A549 treated with CORT108297 at 1 μM for 4 hours (cell line): ENCODE results near the gene PSMD13. TPM values are rescaled to one million over a fixed set of nuclear protein-coding genes. Genes with fewer than 3 reads are reported as not detected.

Experiments used
- total RNA-seq: library from RNA; stranded (reverse); fragments of 200-300 nt; extraction: Qiagen RNA extraction; gene quantifications from 5 replicates; pipeline ENCODE4 v1.2.3, GENCODE V29; 2022

Gene PSMD13
- 168 to 196 TPM (median 173 TPM) in 5 replicates for total RNA-seq

DNA sequence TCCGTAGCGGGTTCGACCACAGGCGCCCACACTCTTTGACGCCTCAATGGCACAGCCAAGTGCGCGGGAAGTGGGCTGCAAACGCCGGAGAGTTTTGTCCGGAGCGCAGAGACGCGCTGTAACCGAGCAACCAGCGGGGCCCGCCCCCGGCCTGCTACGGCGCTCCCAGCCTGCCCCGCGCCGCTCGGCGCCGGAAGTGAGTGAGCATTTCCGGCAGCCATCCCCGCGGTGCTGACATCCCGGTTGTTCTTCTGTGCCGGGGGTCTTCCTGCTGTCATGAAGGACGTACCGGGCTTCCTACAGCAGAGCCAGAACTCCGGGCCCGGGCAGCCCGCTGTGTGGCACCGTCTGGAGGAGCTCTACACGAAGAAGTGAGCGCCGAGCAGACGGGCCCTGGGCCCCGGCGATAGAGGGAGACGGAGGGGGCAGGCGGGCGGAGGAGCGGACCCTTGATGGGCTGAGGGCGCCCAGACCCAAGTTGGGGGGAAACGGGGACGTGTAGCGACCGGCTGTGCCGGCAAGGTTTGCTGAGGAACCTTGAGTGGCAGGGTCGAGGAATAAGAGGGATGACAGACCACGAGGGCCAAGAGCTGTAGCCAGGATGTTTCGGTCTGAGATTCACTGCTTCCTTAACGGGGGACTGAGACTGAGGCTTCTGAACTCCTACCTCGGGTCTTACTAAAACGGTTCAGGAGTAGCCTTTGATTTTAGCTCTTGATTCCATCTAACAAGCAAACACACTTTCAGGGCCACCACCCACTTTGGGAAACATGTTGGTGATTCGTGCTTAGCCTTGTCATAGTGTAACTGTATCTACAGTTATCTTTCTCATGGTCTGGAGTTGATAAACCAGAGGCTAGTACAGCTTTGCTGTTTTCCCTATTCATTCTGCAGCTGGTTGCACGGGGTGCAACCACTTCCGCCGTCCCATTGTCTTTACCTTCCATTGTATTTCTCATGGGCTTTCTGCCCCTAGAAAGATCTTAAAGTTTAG is at the start of gene PSMD13:
Gene PSMD13, plus strand, starts transcription at position 203 of the 994 bp plus-strand sequence. Its CDS starts 74 bp downstream, at position 277.

DNA sequence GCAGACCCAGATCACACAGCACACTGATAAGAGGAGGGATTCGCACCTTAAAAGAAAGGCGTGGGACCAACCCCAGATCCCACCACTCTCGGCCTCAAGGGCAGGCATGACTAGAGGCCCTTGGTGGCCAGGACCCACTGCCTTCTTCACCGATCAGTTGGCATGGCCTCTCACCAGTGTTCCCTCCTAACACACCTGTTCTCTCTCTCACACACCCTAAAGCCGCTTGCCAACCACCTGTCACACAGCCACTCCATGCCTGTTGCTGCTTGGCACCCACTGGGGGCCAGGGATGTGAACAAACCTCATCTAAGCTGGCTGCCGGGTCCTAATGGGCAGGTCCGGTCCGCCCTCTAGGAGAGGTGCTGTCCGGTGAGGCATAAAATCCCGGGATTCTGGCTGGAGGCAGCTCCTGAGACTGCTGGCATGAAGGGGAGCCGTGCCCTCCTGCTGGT is 44.1 kb upstream of the PSMD13 start, which contains the start of gene SCGB1C1:
Gene SCGB1C1, plus strand, starts transcription at position 405 of the 455 bp plus-strand sequence. Its CDS starts 22 bp downstream, at position 427.

DNA sequence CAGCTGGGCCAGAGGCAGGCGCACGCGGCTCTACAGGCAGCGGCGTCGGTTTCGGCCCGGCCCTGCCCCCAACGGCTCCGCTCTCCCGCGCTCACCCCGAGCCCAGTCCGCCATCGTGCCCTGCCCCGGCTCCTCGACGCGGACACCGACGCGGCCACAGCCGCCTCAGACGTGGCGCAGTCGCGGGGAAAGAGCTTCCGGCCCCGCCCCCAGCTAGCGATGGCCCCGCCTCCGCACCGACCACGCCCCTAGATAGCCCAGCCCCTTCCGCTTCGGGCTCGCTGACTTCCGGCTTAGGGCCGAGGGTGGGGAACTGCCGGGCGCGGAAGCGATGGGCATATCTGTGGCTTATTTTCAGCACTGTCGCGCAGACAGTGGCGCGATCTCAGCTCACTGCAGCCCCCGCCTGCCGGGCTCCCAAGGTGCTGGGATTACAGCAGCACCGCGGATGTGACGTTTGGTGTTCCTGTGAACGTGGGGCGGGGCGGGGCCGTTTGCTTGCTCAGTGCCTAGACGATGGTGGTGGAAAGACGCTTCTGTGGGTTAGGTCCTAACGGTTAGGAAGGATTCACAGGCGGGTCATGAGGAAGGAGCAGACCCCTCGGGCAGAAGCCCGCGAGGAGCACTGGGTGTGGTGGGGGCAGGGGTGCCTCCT is 29.4 kb upstream of the PSMD13 start, which contains the start of the genes BET1L and RIC8A:
Gene BET1L, minus strand, starts transcription at position 192 of the 655 bp plus-strand sequence. Its CDS starts 78 bp downstream, at position 114.
Gene RIC8A, plus strand, starts transcription at position 501 of the 655 bp plus-strand sequence. CDS start 1,147 bp downstream, outside the sequence.

DNA sequence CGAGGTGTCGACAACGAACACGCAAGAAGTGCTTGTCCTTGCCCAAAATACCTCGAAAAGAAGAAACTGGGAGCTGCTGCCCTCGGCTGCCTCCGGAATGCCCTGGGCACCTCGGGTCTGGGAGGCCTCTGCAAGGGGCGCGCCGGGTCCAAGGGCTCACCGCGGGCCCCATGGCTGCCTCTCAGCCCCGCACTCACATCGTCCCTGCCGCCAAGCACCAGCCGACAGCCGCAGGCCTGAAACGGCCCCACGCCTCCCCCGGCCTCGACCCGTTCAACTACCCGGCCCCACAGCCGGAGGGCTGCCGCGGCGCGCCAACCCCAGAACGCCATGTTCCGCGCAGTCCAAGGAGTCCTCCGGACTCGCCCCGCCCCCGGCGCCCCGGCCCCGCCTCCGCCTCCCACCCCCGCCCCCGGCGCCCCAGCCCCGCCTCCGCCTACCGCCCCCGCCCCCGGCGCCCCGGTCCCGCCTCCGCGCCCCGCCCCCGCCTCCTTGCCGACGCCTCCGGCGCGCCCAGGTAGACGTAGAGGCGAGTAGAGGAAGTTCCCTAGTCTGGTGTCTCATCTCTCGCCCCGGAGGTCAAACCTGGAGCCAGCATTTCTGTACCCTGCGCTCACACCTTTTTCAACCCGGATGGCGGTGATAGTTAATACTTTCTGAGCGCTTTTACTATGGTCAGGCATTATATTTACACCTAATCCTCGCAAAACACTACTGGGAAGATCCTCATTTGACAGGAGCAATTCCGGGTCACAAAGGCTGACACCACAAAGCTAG is 591 bp upstream of the PSMD13 start, which contains the start of gene SIRT3:
Gene SIRT3, minus strand, starts transcription at position 346 of the 777 bp plus-strand sequence. Its CDS starts 14 bp downstream, at position 332.

DNA sequence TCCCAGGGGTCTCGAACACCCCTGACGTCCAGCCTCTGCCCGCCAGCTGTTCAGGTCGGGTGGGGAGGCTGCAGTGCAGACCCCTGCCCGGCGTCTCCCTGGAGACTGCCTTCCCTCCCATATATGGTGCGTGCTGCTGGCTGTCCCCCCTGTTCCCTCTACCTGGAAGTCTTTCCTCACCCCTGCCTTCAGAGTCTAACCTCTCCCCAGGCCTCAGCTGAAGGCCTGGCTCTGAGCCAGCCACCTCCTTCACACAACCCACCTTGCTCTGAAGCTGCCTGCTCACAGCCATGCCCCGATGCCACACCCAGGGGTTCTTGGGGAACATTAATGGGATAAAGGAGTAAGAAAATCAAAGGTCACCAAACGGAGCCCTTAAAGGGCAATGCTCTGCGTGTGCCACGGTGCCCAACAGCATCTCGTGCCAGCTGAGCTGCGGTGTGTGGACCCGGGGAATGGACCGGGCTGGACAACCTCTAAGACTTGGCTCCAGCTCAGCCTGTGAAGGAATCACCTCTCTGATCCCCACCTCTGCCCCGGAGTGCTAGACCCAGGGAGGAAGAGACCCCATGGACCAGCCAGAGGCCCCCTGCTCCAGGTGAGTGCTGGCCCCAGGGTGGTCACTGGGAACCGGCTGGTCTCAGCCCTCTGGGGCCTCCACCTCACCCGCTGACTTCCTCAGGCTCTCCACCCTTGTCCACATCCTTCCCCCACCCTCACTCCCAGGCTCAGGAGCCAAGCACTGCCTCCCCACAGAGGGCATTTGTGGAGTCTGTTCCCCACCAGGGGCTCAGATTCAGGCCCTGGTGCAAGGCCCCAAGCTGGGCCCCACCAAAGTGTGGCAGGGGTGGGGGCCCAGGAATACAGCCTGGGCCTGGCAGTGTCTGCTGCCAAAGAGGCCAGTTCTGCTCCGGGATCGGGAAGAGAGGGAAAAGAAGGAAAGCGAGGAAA is 41.5 kb downstream of the PSMD13 start, which contains the start of gene NLRP6:
Gene NLRP6, plus strand, starts transcription at position 407 of the 951 bp plus-strand sequence. Its CDS starts 163 bp downstream, at position 570.

DNA sequence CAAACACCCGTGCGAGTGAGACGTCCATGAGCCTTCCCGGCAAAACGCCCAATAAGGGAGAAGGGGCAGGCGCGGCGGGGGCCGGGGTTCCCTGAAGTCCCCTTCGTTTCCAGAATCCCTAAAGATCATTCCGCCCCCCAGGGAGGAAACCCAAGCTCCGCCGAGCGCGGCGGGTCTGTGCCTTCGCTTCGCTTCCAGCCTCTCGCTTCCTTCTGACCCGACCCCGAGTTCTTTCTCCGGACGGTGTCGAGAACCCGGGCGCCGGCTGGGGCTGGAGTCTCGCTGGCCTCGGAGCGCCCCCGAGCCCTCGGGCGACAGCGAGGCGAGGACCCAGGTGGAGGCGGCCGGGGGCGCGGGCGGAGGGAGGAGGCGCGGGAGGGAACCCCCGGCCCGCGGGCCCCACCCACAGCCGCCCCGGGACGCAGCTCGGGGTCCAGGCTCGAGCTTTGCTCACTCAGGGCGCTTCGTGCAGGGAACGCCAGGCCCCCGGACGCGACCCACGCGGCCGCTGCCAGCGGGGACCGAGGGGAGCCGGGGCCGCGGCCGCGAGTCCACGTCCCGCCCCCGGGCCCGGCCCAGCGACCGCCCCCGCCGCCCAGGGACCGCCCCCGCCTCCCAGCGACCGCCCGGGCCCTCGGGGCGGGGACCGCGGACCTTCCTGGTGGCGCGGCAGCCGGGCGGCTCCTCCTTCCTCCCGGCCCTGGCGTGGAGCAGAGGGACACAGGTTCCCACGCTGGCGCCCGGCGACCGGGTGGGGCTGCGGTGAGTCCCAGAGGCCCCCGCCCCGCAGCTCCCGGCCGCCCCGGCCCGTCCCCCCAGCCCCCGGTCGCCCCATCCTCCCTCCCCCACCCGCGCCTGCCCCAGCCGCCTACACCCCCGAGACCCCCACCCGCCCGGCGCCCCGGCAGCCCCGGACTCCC is 52.0 kb downstream of the PSMD13 start, which contains the start of gene PGGHG:
Gene PGGHG, plus strand, starts transcription at position 649 of the 920 bp plus-strand sequence. CDS start 691 bp downstream, outside the sequence.

DNA sequence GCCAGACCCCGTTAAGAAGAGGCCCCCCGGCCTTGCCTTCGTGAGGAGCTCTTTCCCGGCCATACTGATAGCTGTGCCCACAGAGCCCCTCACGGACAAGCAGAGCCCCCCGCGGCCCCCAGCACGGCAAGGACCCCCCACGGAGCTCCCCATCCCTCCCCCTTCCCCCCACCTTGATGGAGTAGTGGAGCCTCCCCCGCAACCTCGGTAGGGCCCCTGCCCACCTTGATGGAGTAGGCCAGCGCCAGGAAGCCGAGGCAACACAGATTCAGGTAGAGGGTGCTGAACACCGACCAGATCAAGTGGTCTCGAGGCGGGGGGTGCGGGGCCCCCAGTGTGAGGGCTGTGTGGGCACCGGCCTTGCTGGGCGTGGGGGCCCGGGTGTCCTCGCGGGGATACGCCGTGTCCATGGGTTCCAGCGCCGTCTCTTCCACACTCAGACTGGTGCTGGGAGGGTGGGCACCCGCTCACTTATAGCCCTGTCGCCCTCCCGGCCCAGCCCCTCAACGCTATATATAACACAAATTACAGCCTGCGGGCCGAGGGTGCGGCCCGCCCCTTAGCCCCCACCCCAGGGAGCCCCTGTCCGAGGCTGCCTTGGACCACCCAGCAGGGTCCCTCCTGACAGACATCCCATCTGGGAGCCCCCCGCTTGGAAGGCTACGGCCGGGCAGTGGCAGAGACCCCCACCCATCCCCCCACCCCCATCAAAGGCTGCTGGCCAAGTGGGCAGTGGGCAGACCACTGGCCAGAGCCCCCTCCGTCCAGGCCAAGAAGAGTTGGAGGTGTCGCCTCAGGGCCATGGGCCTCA is 62.5 kb downstream of the PSMD13 start, which contains the start of gene IFITM5:
Gene IFITM5, minus strand, starts transcription at position 446 of the 811 bp plus-strand sequence. Its CDS starts 36 bp downstream, at position 410.

Other genes starting within 250 kb of the PSMD13 start
- gene SCGB1C1, start 43.9 kb upstream of the PSMD13 start, total RNA-seq, result not detected in 5 replicates
- gene BET1L, start 29.6 kb upstream of the PSMD13 start, total RNA-seq, result 38.1 to 49.8 TPM (median 48.0 TPM) in 5 replicates
- 116 to 126 TPM (median 121 TPM) in 5 replicates for gene RIC8A, start 29.3 kb upstream of the PSMD13 start, total RNA-seq
- 14.4 to 22.0 TPM (median 20.6 TPM) in 5 replicates for gene SIRT3, start 634 bp upstream of the PSMD13 start, total RNA-seq
- gene NLRP6, start 41.4 kb downstream of the PSMD13 start, total RNA-seq, result not detected in 5 replicates
- 7.1 to 15.7 TPM (median 12.5 TPM) in 5 replicates for gene PGGHG, start 52.1 kb downstream of the PSMD13 start, total RNA-seq
- gene IFITM5, start 62.5 kb downstream of the PSMD13 start, total RNA-seq, result not detected in 5 replicates
- 59.0 to 71.7 TPM (median 65.6 TPM) in 5 replicates for gene IFITM2, start 70.8 kb downstream of the PSMD13 start, total RNA-seq
- 0.22 to 0.64 TPM (median 0.39 TPM) in 5 replicates for gene IFITM1, start 77.1 kb downstream of the PSMD13 start, total RNA-seq
- gene IFITM3, start 83.9 kb downstream of the PSMD13 start, total RNA-seq, result 18.8 to 35.6 TPM (median 29.9 TPM) in 5 replicates
- gene B4GALNT4, start 132.5 kb downstream of the PSMD13 start, total RNA-seq, result 11.1 to 25.3 TPM (median 20.4 TPM) in 5 replicates
- 26.3 to 41.8 TPM (median 39.9 TPM) in 5 replicates for gene PKP3, start 157.2 kb downstream of the PSMD13 start, total RNA-seq
- 55.4 to 103 TPM (median 98.4 TPM) in 5 replicates for gene SIGIRR, start 178.0 kb downstream of the PSMD13 start, total RNA-seq
- gene ANO9, start 205.0 kb downstream of the PSMD13 start, total RNA-seq, result 0.55 to 1.8 TPM (median 1.0 TPM) in 5 replicates
- gene PTDSS2, start 213.3 kb downstream of the PSMD13 start, total RNA-seq, result 35.2 to 48.7 TPM (median 46.0 TPM) in 5 replicates